Right lobe of liver (tissue), 6 donors: Measurements from ENCODE around the gene CMPK1. TPM values are rescaled to one million over a fixed set of nuclear protein-coding genes. Genes with fewer than 3 reads are reported as not detected.

Experiments used
- ATAC-seq, 4 donors: fragments of 200-7000 bp; cut with Tn5 transposase; one replicate each; pipeline ENCODE4 v1.9.1; 2020; ENCODE audit warnings: mild to moderate bottlenecking in 4 of 4, moderate library complexity in 4 of 4
- DNase-seq, 3 donors: peaks; one replicate each; pipeline ENCODE4 v3.0.0-alpha.2; 2020
- H3K27ac ChIP-seq, 3 donors: fragments of 200-600 bp; one replicate each; pipeline ENCODE4 v1.8.0; 2022
- H3K27me3 ChIP-seq, 2 donors: fragments of 200-600 bp; one replicate each; pipeline ENCODE4 v1.8.0; 2022
- H3K36me3 ChIP-seq, 4 donors: fragments of 200-600 bp; sonication (generic) in 1 of 4; one replicate each; pipeline versions ENCODE4 v1.5.1 to v1.8.0; 2017 to 2022; ENCODE audit warnings: control low read depth in 1 of 4
- H3K4me1 ChIP-seq, 4 donors: fragments of 200-600 bp; sonication (generic) in 1 of 4; one replicate each; pipeline versions ENCODE4 v1.5.1 to v1.8.0; 2017 to 2022; ENCODE audit warnings: control low read depth in 1 of 4
- H3K4me3 ChIP-seq, 3 donors: fragments of 200-600 bp; one replicate each; pipeline ENCODE4 v1.8.0; 2022
- H3K9me3 ChIP-seq, 4 donors: fragments of 200-600 bp; sonication (generic) in 1 of 4; one replicate each; pipeline versions ENCODE4 v1.5.1 to v1.8.0; 2017 to 2022; ENCODE audit warnings: control low read depth in 1 of 4
- CTCF ChIP-seq, 4 donors: fragments of 200-600 bp in 3 of 4; fragments of 450-650 bp in 1 of 4; IDR thresholded peaks; one replicate each; pipeline versions ENCODE4 v1.5.1 to v1.8.0; 2016 to 2022; ENCODE audit warnings: antibody characterized with exemption in 4 of 4, mild to moderate bottlenecking in 2 of 4
- POLR2A ChIP-seq: fragments of 450-650 bp; IDR thresholded peaks from one replicate; pipeline ENCODE4 v1.6.1; 2017; ENCODE audit warnings: antibody characterized with exemption, mild to moderate bottlenecking
- WGBS: methylation state at CpG from one replicate; pipeline ENCODE4 v1.1.6; 2018; ENCODE audit warnings: low coverage, low lambda C conversion rate; ENCODE audit not compliant: insufficient coverage; ENCODE audit errors: missing lambda C conversion rate; 5-methylcytosine and 5-hydroxymethylcytosine counted together
- intact Hi-C, 2 donors: fragments of 100-400 bp; cut with DNase I; formaldehyde crosslinking; loops; one replicate each; pipeline versions ENCODE4 v1.11.2 to v1.14.1; 2022
- total RNA-seq, 6 experiments: library from RNA; depleted of rRNA in 2 of 6; stranded (reverse); fragments of >200 nt in 2 of 6; fragmentation: NEBNext Ultra II Directional in 3 of 6; extraction: Animal tissue kit (Norgen Biotek cat#: 25700) in 3 of 6; gene quantifications; one replicate each; pipeline versions ENCODE4 v1.1.0 to v1.2.4, GENCODE V29; 2016 to 2023
- donor health status: DM: no; HTN: yes; CAD: no.
- donor health status: DM: no; HTN: no; CAD: no.
- donor health status: DM: no; HTN: no; CAD: no.
- donor health status: DM: no; HTN: yes; CAD: no.
- donor health status: DM: no; HTN: yes; CAD: no.

CMPK1 gene
- total RNA-seq, 6 experiments from 2014 or later = 101 to 160 (median 133) TPM

- Histone ChIP-seq H3K4me3 (no peak overlapping the region), H3K4me1 (no peaks in the 10 kb centered on the region), H3K27ac (no peak overlapping the region), H3K9me3 (no peaks in the 10 kb centered on the region), H3K27me3 (no peaks in the 10 kb centered on the region), H3K36me3 (no peaks in the 10 kb centered on the region)
- WGBS = no CpG with 5 or more reads among the region's 2 CpGs
- intact Hi-C loops = loop anchor here in 1 of 2 donors (10.0 kb wide), 1 partner anchor 227 kb away; no protein-coding TSS in a partner anchor
- peak in 1 of 4 donors; percentile 12 for ATAC-seq
- no peak for TF ChIP-seq CTCF (IDR thresholded peaks at IDR 0.05)
- TF ChIP-seq POLR2A = no peak
- DNase-seq = no peak
These were observed 77.8 kb downstream of the CMPK1 start for GRCh38 chr1:47411436-47411835.

- DNase-seq = no peak
- Histone ChIP-seq H3K4me1 (no peaks in the 10 kb centered on the region), H3K27me3 (no peaks in the 10 kb centered on the region), H3K4me3 (no peak overlapping the region), H3K9me3 (no peaks in the 10 kb centered on the region), H3K36me3 (no peaks in the 10 kb centered on the region), H3K27ac (no peak overlapping the region)
- intact Hi-C loops = loop anchor here in 1 of 2 donors (10.0 kb wide), 1 partner anchor 228 kb away; no protein-coding TSS in a partner anchor
- no peak for ATAC-seq
- WGBS = 91% methylated on average over 6 of the region's 14 CpGs
- TF ChIP-seq POLR2A = no peak
These were observed 78.8 kb downstream of the CMPK1 start for GRCh38 chr1:47412437-47412836.

- DNase-seq = no peak
- H3K9me3 ChIP-seq = no peaks in the 10 kb centered on the region
- no peak for ATAC-seq
- no peaks in the 10 kb centered on the region for H3K27me3 ChIP-seq
- no peaks in the 10 kb centered on the region for H3K36me3 ChIP-seq
- H3K27ac ChIP-seq = no peak within 1 kb of the TSS
- no peak for TF ChIP-seq POLR2A
- no peak for TF ChIP-seq CTCF (IDR thresholded peaks at IDR 0.05)
- 33% methylated on average over 5 of the region's 21 CpGs for WGBS
- H3K4me3 ChIP-seq = no peak within 1 kb of the TSS
- intact Hi-C loops = loop anchor here in 1 of 2 donors (10.0 kb wide), 1 partner anchor 231 kb away; no protein-coding TSS in a partner anchor
- no peaks in the 10 kb centered on the region for H3K4me1 ChIP-seq
These were observed 82.2 kb downstream of the CMPK1 start, which contains the start of gene FOXE3 for GRCh38 chr1:47415728-47416318. Gene FOXE3, plus strand, starts transcription at chr1:47416285. Its CDS starts 31 bp downstream, at chr1:47416316.

DNA sequence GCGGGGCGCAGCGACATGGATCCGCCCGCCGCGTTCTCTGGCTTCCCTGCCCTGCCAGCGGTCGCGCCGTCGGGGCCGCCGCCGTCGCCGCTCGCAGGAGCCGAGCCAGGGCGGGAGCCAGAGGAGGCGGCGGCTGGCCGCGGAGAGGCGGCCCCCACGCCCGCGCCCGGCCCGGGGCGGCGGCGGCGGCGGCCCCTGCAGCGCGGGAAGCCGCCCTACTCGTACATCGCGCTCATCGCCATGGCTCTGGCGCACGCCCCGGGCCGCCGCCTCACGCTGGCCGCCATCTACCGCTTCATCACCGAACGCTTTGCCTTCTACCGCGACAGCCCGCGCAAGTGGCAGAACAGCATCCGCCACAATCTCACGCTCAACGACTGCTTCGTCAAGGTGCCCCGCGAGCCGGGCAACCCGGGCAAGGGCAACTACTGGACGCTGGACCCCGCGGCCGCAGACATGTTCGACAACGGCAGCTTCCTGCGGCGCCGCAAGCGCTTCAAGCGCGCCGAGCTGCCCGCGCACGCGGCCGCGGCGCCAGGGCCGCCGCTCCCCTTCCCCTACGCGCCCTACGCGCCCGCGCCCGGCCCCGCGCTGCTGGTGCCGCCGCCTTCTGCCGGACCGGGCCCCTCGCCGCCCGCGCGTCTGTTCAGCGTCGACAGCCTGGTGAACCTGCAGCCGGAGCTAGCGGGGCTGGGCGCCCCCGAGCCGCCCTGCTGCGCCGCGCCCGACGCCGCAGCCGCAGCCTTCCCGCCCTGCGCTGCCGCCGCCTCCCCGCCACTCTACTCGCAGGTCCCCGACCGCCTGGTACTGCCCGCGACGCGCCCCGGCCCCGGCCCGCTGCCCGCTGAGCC lies 83.0 kb downstream of the CMPK1 start:
- no peak overlapping the region for H3K27ac ChIP-seq
- no peaks in the 10 kb centered on the region for H3K4me1 ChIP-seq
- DNase-seq (no peak), ATAC-seq (no peak)
- 11% methylated on average over 7 of the region's 134 CpGs for WGBS
- H3K36me3 ChIP-seq = no peaks in the 10 kb centered on the region
- no peaks in the 10 kb centered on the region for H3K27me3 ChIP-seq
- TF ChIP-seq POLR2A (no peak), CTCF (IDR thresholded peaks at IDR 0.05) (no peak)
- intact Hi-C loops = loop anchor here in 1 of 2 donors (10.0 kb wide), 1 partner anchor 232 kb away; no protein-coding TSS in a partner anchor
- H3K4me3 ChIP-seq = no peak overlapping the region
- no peaks in the 10 kb centered on the region for H3K9me3 ChIP-seq
